DMS79 treated with DMSO at 0.1 percent for 48 hours (cell line): Measurements from ENCODE around the gene NEK4.
"Not testable (repeated sequence)": the region's sequence is repeated elsewhere in the genome, so short reads cannot be mapped to it uniquely, and the experiment has no call there.

Experiments used
- DNase-seq: peaks from one replicate; lab custom pipeline; 2025; lab: John Stamatoyannopoulos, UW

NEK4 gene

GRCh38 chr3:52777959-52778805 is 7.4 kb upstream of the NEK4 start:
- no peak for DNase-seq

- DNase-seq, result no peak
Measured at GRCh38 chr3:52777127-52777958, 6.6 kb upstream of the NEK4 start, which contains the start of gene ITIH1. TSS of gene ITIH1 (plus strand) at chr3:52777599. CDS start at chr3:52777616, 17 bp downstream.

- DNase-seq, result not testable (repeated sequence)
Measured at GRCh38 chr3:52776486-52776885, 5.7 kb upstream of the NEK4 start.

GRCh38 chr3:52775877-52776276 is 5.1 kb upstream of the NEK4 start:
- DNase-seq, result no peak

GRCh38 chr3:52774901-52775864 is 4.4 kb upstream of the NEK4 start:
- peak; percentile 5 for DNase-seq

- no peak for DNase-seq
Measured at GRCh38 chr3:52774066-52774713, 3.5 kb upstream of the NEK4 start.

GRCh38 chr3:52773361-52774065 is 2.8 kb upstream of the NEK4 start:
- no peak for DNase-seq

- no peak for DNase-seq
Measured at GRCh38 chr3:52771702-52772101, 962 bp upstream of the NEK4 start.

- no peak for DNase-seq
Measured at GRCh38 chr3:52771334-52771681, 568 bp upstream of the NEK4 start.

GRCh38 chr3:52769786-52770455 is 819 bp downstream of the NEK4 start:
- DNase-seq, result peak; percentile 10

- no peak for DNase-seq
Measured at GRCh38 chr3:52763466-52763865, 7.3 kb downstream of the NEK4 start.

GRCh38 chr3:52756141-52756540 is 14.6 kb downstream of the NEK4 start:
- DNase-seq, result no peak

GRCh38 chr3:52754373-52754772 is 16.4 kb downstream of the NEK4 start:
- no peak for DNase-seq

GRCh38 chr3:52752045-52752660 is 18.6 kb downstream of the NEK4 start:
- no peak for DNase-seq

GRCh38 chr3:52743721-52744120 is 27.0 kb downstream of the NEK4 start:
- no peak for DNase-seq

- DNase-seq, result no peak
Measured at GRCh38 chr3:52743152-52743551, 27.6 kb downstream of the NEK4 start.

GRCh38 chr3:52742418-52743041 is 28.2 kb downstream of the NEK4 start:
- DNase-seq, result no peak

- DNase-seq, result no peak
Measured at GRCh38 chr3:52739730-52740129, 31.0 kb downstream of the NEK4 start.

- no peak for DNase-seq
Measured at GRCh38 chr3:52733256-52733891, 37.4 kb downstream of the NEK4 start.
